Activated T-cell treated with anti-CD3 and anti-CD28 coated beads, Interleukin-2, amount 50 U/mL, for 24 hours (primary cell): ENCODE data around the gene MAGED4B.
"Not testable (repeated sequence)": the region's sequence is repeated elsewhere in the genome, so short reads cannot be mapped to it uniquely, and the experiment has no call there.

Source experiments
- DNase-seq: peaks from one replicate; pipeline ENCODE4 v3.0.0-alpha.2; 2020
- H3K27ac Mint-ChIP-seq: 2 replicates; pipeline ENCODE4 v1.8.0; 2020; ENCODE audit warnings: mild to moderate bottlenecking, mixed read lengths
- H3K27me3 Mint-ChIP-seq: 2 replicates; pipeline ENCODE4 v1.8.0; 2020; ENCODE audit warnings: mixed read lengths
- H3K36me3 Mint-ChIP-seq: 2 replicates; pipeline ENCODE4 v1.8.0; 2020; ENCODE audit warnings: low read depth, mixed read lengths
- H3K4me1 Mint-ChIP-seq: 2 replicates; pipeline ENCODE4 v1.8.0; 2020; ENCODE audit warnings: low read depth, mixed read lengths
- H3K4me3 Mint-ChIP-seq: 2 replicates; pipeline ENCODE4 v1.8.0; 2020; ENCODE audit warnings: mild to moderate bottlenecking, moderate library complexity, mixed read lengths
- H3K9me3 Mint-ChIP-seq: 2 replicates; pipeline ENCODE4 v1.8.0; 2020; ENCODE audit warnings: mixed read lengths

The MAGED4B gene

GRCh38 chrX:52068666-52069640 lies at the start of gene MAGED4B:
TSS of gene MAGED4B (minus strand) at chrX:52069183. CDS start at chrX:52068172, 1,011 bp downstream.
- not testable (repeated sequence) for DNase-seq, H3K4me3 Mint-ChIP-seq, H3K4me1 Mint-ChIP-seq, H3K27me3 Mint-ChIP-seq, H3K9me3 Mint-ChIP-seq, H3K27ac Mint-ChIP-seq, H3K36me3 Mint-ChIP-seq

DNA sequence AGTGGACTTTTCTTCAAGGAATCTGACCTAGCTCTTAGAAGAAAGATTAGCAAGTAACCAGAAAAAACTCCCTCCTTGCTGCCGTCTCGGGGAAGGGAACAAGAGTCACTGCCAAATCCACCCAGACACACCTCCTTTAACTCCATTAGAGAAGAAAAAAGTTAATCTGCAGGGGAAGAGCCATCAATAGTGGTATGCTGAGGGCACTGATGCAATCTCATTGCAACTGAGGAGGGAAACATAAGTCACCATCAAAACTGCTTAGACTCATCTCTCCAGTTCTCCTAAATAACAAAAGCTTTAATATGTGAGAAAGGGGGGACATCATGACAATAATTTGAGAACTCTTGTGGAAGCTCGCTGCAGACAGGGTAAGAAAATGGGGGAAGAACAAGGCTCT lies 49.3 kb upstream of the MAGED4B start:
- no peak for DNase-seq
- Mint-ChIP-seq H3K9me3 (no peaks in the 10 kb centered on the region), H3K4me1 (no peaks in the 10 kb centered on the region), H3K27me3 (peaks cover 85% of the 10 kb centered on the region), H3K36me3 (no peaks in the 10 kb centered on the region), H3K4me3 (no peak overlapping the region), H3K27ac (no peak overlapping the region)

- no peaks in the 10 kb centered on the region for H3K9me3 Mint-ChIP-seq
- H3K27ac Mint-ChIP-seq = no peak overlapping the region
- no peak overlapping the region for H3K4me3 Mint-ChIP-seq
- DNase-seq = no peak
- peaks cover 62% of the 10 kb centered on the region for H3K27me3 Mint-ChIP-seq
- H3K36me3 Mint-ChIP-seq = no peaks in the 10 kb centered on the region
- H3K4me1 Mint-ChIP-seq = peaks cover 3% of the 10 kb centered on the region
Measured at GRCh38 chrX:52082578-52082977, 13.6 kb upstream of the MAGED4B start.

DNA sequence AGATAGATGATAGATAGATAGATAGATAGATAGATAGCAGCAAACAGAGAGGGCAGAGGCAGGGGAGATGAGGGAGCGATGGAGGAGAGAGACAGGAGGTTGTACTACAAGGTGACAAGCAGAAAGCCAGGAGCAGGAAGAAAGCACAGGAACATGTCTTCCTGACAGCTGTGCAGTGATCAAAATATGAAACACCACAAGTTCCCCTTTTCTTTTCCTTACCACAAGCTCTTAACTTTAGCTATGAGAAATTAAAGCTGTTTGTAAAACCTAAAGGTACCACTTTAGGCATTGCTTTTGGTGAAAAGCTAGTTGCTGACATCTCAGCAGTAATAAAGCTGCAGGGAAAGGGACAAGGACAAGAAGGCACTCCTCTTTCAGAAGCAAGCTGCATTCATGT lies 9.1 kb upstream of the MAGED4B start:
- H3K27ac Mint-ChIP-seq = no peak overlapping the region
- peaks cover 30% of the 10 kb centered on the region for H3K27me3 Mint-ChIP-seq
- H3K9me3 Mint-ChIP-seq = no peaks in the 10 kb centered on the region
- H3K4me3 Mint-ChIP-seq = no peak overlapping the region
- no peak for DNase-seq
- H3K36me3 Mint-ChIP-seq = no peaks in the 10 kb centered on the region
- peaks cover 3% of the 10 kb centered on the region for H3K4me1 Mint-ChIP-seq

DNA sequence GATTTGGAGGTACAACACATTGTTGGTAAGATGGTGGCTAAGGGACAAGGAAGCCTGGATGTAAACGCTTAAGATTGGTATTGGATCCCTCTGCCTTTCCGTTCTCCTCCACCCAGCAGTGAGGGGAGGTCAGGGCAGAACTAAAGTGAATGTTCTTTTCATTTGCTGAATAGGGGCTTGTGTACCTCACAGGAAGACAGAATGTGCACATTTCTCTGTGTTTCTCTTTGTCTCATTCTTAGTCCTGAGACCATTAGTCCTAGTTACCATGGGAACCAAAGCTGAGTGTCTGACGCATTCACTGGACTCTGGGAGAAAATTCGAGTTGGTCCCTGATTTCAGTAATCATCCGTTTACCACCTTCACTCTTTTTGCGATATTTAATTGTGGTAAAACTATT lies 26.7 kb downstream of the MAGED4B start:
- DNase-seq, H3K27ac Mint-ChIP-seq, H3K4me1 Mint-ChIP-seq, H3K4me3 Mint-ChIP-seq, H3K36me3 Mint-ChIP-seq, H3K9me3 Mint-ChIP-seq: not testable (repeated sequence)
- peaks cover 18% of the 10 kb centered on the region for H3K27me3 Mint-ChIP-seq

- Mint-ChIP-seq H3K36me3 (no peaks in the 10 kb centered on the region), H3K9me3 (no peaks in the 10 kb centered on the region), H3K4me1 (no peaks in the 10 kb centered on the region), H3K27me3 (peaks cover 78% of the 10 kb centered on the region), H3K27ac (no peak overlapping the region), H3K4me3 (no peak overlapping the region)
- no peak for DNase-seq
Measured at GRCh38 chrX:52034211-52034610, 34.8 kb downstream of the MAGED4B start.

GRCh38 chrX:52031371-52031770 lies 37.6 kb downstream of the MAGED4B start:
- no peaks in the 10 kb centered on the region for H3K36me3 Mint-ChIP-seq
- peaks cover 82% of the 10 kb centered on the region for H3K27me3 Mint-ChIP-seq
- DNase-seq = no peak
- H3K9me3 Mint-ChIP-seq = no peaks in the 10 kb centered on the region
- no peaks in the 10 kb centered on the region for H3K4me1 Mint-ChIP-seq
- H3K27ac Mint-ChIP-seq = no peak overlapping the region
- no peak overlapping the region for H3K4me3 Mint-ChIP-seq

DNA sequence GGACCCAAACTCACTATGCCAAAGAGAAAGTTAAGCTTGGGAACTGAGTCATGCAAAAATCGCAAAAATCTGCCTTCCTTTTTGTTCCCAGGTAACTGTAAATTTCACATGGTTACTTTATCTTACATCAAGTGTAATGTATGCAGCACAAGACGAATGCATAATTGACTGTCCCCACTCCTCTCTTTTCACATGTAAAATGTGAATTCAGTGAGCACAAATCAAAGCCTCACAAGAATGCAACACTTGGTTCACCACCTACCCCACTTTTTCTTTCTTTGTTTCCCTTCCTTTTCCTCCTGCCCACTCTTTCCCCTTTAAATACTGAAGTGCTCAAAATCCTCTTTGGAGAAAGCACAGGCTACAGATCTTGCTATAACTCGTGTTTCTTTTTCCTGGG lies 53.2 kb downstream of the MAGED4B start:
- no peaks in the 10 kb centered on the region for H3K36me3 Mint-ChIP-seq
- no peaks in the 10 kb centered on the region for H3K4me1 Mint-ChIP-seq
- DNase-seq = no peak
- H3K27me3 Mint-ChIP-seq = peaks cover 65% of the 10 kb centered on the region
- H3K27ac Mint-ChIP-seq = no peak overlapping the region
- no peak overlapping the region for H3K4me3 Mint-ChIP-seq
- H3K9me3 Mint-ChIP-seq = no peaks in the 10 kb centered on the region
